Endothelial cell of umbilical vein (primary cell): ENCODE data around the gene CRYBB2. TPM values are rescaled to one million over a fixed set of nuclear protein-coding genes. Genes with fewer than 3 reads are reported as not detected.

ENCODE experiments used
- BruUV-seq: library from RNA; stranded (reverse); fragments of 400-500 nt; replicated peaks from 2 replicates; lab custom pipeline; 2021; lab: Mats Ljungman, UMichigan
- CTCF ChIA-PET: fragments of 300-600, 350-600 bp; sonication (Branson Sonifier 250); formaldehyde crosslinking; loops from one replicate; lab custom pipeline; 2021; ENCODE audit warnings: antibody characterized with exemption, inconsistent platforms; lab: Charles Lee
- POLR2A ChIA-PET: fragments of 300-600, 350-600 bp; sonication (Branson Sonifier 250); formaldehyde crosslinking; loops from one replicate; lab custom pipeline; 2021; ENCODE audit warnings: antibody characterized with exemption, inconsistent platforms; lab: Charles Lee
- DNase-seq: peaks from one replicate; pipeline ENCODE4 v3.0.0-alpha.2; 2011; ENCODE audit warnings: low read depth, low spot score
- FAIRE-seq: peaks from 2 replicates; lab custom pipeline; 2011; peaks lifted over from hg19 to GRCh38; lab: Jason Lieb, UNC
- H2AFZ ChIP-seq: 2 replicates; pipeline ENCODE4 v1.6.0; 2012; ENCODE audit warnings: low read depth, low read length, control low read depth, inconsistent platforms
- H3K27ac ChIP-seq: 2 replicates; pipeline ENCODE4 v1.5.1; 2011; ENCODE audit warnings: low read depth, mild to moderate bottlenecking, control low read depth, low read length, moderate library complexity; ENCODE audit not compliant: insufficient read depth
- H3K27me3 ChIP-seq, 2 experiments: 2 replicates each; pipeline versions ENCODE4 v1.6.0 to v1.6.1; 2011; ENCODE audit warnings: low read length in 2 of 2, mixed read lengths in 1 of 2; ENCODE audit not compliant: control insufficient read depth in 2 of 2, insufficient read depth in 2 of 2
- H3K36me3 ChIP-seq, 2 experiments: 2 replicates in 1 of 2; 3 replicates in 1 of 2; pipeline ENCODE4 v1.5.1; 2011; ENCODE audit warnings: low read length in 2 of 2, mild to moderate bottlenecking in 1 of 2, moderate library complexity in 1 of 2; ENCODE audit not compliant: control insufficient read depth in 2 of 2, insufficient read depth in 2 of 2; ENCODE audit errors: extremely low read depth in 1 of 2
- H3K4me1 ChIP-seq: 3 replicates; pipeline ENCODE4 v1.5.1; 2011; ENCODE audit warnings: mild to moderate bottlenecking, low read length; ENCODE audit not compliant: control insufficient read depth, insufficient read depth; ENCODE audit errors: extremely low read depth
- H3K4me2 ChIP-seq: 2 replicates; pipeline ENCODE4 v1.6.1; 2011; ENCODE audit warnings: low read length, control low read depth, mixed read lengths; ENCODE audit not compliant: insufficient read depth
- H3K4me3 ChIP-seq, 3 experiments: fragments of 200-600 bp in 1 of 3; sonication (generic), shearing (Covaris generic) in 1 of 3; replicated peaks in 1 of 3; 2 replicates each; pipeline ENCODE4 v1.5.1; 2011 to 2016; ENCODE audit warnings: control low read depth in 3 of 3, low read length in 3 of 3, mild to moderate bottlenecking in 2 of 3, inconsistent platforms in 1 of 3, low read depth in 1 of 3, moderate library complexity in 1 of 3; ENCODE audit not compliant: insufficient read depth in 1 of 3
- H3K79me2 ChIP-seq: 2 replicates; pipeline ENCODE4 v1.6.0; 2012; ENCODE audit warnings: low read length, inconsistent platforms; ENCODE audit not compliant: control insufficient read depth, insufficient read depth
- H3K9ac ChIP-seq: replicated peaks from 2 replicates; pipeline ENCODE3; 2011; ENCODE audit warnings: low read length, control low read depth; ENCODE audit not compliant: insufficient read depth; ENCODE audit errors: extremely low read depth
- H3K9me1 ChIP-seq: replicated peaks from 3 replicates; pipeline ENCODE4 v1.6.0; 2011; ENCODE audit warnings: mild to moderate bottlenecking, low read length; ENCODE audit not compliant: control insufficient read depth, insufficient read depth; ENCODE audit errors: extremely low read depth
- H3K9me3 ChIP-seq: replicated peaks from 2 replicates; pipeline ENCODE4 v1.5.1; 2012; ENCODE audit warnings: low read length, inconsistent platforms; ENCODE audit not compliant: control insufficient read depth, insufficient read depth
- H4K20me1 ChIP-seq: replicated peaks from 2 replicates; pipeline ENCODE3; 2011; ENCODE audit warnings: mild to moderate bottlenecking, low read length; ENCODE audit not compliant: control insufficient read depth, insufficient read depth; ENCODE audit errors: extremely low read depth
- EZH2 ChIP-seq: IDR thresholded peaks from 2 replicates; pipeline ENCODE4 v1.6.1; 2012; ENCODE audit warnings: borderline replicate concordance, low read depth, mild to moderate bottlenecking, moderate library complexity, low read length, inconsistent platforms; ENCODE audit not compliant: severe bottlenecking
- GATA2 ChIP-seq: IDR thresholded peaks from 2 replicates; pipeline ENCODE4 v1.7.0; 2011; ENCODE audit warnings: low read depth, mild to moderate bottlenecking, moderate library complexity, mixed read lengths, low read length; ENCODE audit not compliant: insufficient read length, insufficient read depth
- JUN ChIP-seq: IDR thresholded peaks from 2 replicates; pipeline ENCODE4 v1.6.1; 2011; ENCODE audit warnings: borderline replicate concordance, low read depth; ENCODE audit not compliant: insufficient read length, insufficient read depth
- MAX ChIP-seq: IDR thresholded peaks from 2 replicates; pipeline ENCODE4 v1.6.1; 2011; ENCODE audit not compliant: insufficient read depth, insufficient read length
- MYC ChIP-seq: IDR thresholded peaks from one replicate; pipeline ENCODE4 v1.6.1; 2011; ENCODE audit warnings: mild to moderate bottlenecking, low read depth, low read length
- POLR2A ChIP-seq: IDR thresholded peaks from 2 replicates; pipeline ENCODE4 v1.6.1; 2012; ENCODE audit warnings: low read depth, mild to moderate bottlenecking, control low read depth, low read length
- POLR2AphosphoS5 ChIP-seq: IDR thresholded peaks from 2 replicates; pipeline ENCODE4 v1.6.1; 2012; ENCODE audit warnings: low read depth, mild to moderate bottlenecking, control low read depth, low read length, moderate library complexity; ENCODE audit not compliant: insufficient read depth
- dilution Hi-C: fragments of 300-500 bp; cut with MboI; formaldehyde crosslinking; loops from one replicate; pipeline ENCODE4 v1.15.0; 2019; ENCODE audit warnings: low sequenced_read_pairs; ENCODE audit not compliant: extremely low pct_ligation_motif_present
- intact Hi-C: fragments of 100-400 bp; cut with micrococcal nuclease; formaldehyde crosslinking; loops from one replicate; pipeline ENCODE4 v1.10.0; 2022
- polyA plus RNA-seq, 4 experiments: library from polyadenylated mRNA; depleted of rRNA in 3 of 4; stranded (reverse) in 3 of 4; unstranded in 1 of 4; fragments of >200 nt; gene quantifications; 2 replicates each; pipeline versions ENCODE4 v1.2.1 to v1.2.3, GENCODE V29; 2011 to 2012; ENCODE audit warnings: missing spikeins in 1 of 4
- total RNA-seq: library from RNA; stranded (reverse); gene quantifications from 2 replicates; pipeline ENCODE4 v1.2.3, GENCODE V29; 2021
- TF ChIP-seq, protein P1 (sequence below), 2 donors: IDR thresholded peaks; 1 replicate in 1 of 2; 2 replicates in 1 of 2; pipeline ENCODE4 v1.5.1; 2011; ENCODE audit warnings: low read length in 2 of 2, mild to moderate bottlenecking in 2 of 2, moderate library complexity in 2 of 2, control low read depth in 1 of 2, inconsistent platforms in 1 of 2, low read depth in 1 of 2; ENCODE audit not compliant: insufficient read depth in 1 of 2; ENCODE audit errors: extremely low read depth in 1 of 2

The CRYBB2 gene
- total and polyA plus RNA-seq, 2 donors (not counting 3 experiments of a cell fraction or from before 2014, with no cell fraction given), result 0.36 to 1.4 TPM

DNA sequence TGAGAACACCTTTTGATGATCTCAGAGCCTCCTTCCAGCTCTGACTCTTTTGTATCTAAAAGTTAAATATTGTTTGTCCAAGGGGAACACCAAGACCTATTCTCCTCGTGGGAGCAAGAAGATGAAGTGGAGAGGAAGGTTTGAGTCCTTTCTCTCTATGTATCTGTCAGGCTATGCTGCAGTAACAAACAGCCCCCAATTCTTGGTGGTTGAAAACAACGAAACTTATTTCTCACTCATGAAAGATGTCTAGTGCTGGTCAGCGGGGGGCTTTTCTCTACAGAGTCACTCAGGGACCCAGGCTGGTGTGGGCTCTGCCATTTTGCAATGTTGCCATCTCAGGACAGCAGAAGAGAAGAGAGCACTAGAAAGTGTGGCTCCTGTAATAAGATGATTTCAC, 6.2 kb upstream of the CRYBB2 start:
- Histone ChIP-seq H3K9ac (no peak overlapping the region), H4K20me1 (no peaks in the 10 kb centered on the region), H3K9me1 (no peaks in the 10 kb centered on the region), H3K27me3 (peaks cover 0 to 3% of the 10 kb centered on the region in 2 experiments), H3K4me3 (no peak overlapping the region), H3K4me2 (no peak overlapping the region), H2AFZ (no peak overlapping the region), H3K9me3 (no peaks in the 10 kb centered on the region), H3K79me2 (no peaks in the 10 kb centered on the region), H3K36me3 (no peaks in the 10 kb centered on the region), H3K4me1 (no peaks in the 10 kb centered on the region), H3K27ac (no peak overlapping the region)
- ChIA-PET POLR2A (no interaction called here), CTCF (interaction anchor here (1.2 to 3.6 kb wide), 3 partner anchors 10 to 103 kb away, joined by 3 to 20 read pairs (median 4); no protein-coding TSS in a partner anchor)
- no TSS peak for BruUV-seq
- dilution Hi-C loops (no loop called here), intact Hi-C loops (no loop called here)
- TF ChIP-seq EZH2, result no peak
- no peak for TF ChIP-seq JUN
- TF ChIP-seq, protein P1, sequence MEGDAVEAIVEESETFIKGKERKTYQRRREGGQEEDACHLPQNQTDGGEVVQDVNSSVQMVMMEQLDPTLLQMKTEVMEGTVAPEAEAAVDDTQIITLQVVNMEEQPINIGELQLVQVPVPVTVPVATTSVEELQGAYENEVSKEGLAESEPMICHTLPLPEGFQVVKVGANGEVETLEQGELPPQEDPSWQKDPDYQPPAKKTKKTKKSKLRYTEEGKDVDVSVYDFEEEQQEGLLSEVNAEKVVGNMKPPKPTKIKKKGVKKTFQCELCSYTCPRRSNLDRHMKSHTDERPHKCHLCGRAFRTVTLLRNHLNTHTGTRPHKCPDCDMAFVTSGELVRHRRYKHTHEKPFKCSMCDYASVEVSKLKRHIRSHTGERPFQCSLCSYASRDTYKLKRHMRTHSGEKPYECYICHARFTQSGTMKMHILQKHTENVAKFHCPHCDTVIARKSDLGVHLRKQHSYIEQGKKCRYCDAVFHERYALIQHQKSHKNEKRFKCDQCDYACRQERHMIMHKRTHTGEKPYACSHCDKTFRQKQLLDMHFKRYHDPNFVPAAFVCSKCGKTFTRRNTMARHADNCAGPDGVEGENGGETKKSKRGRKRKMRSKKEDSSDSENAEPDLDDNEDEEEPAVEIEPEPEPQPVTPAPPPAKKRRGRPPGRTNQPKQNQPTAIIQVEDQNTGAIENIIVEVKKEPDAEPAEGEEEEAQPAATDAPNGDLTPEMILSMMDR (IDR thresholded peaks at IDR 0.05; ENCODE audit: extremely low read depth in 1 of 2, insufficient read depth in 1 of 2, low read depth in 1 of 2, low read length in 2 of 2), result no peak
- no peak for TF ChIP-seq MYC
- TF ChIP-seq MAX, result no peak
- TF ChIP-seq POLR2AphosphoS5, result no peak
- no peak for TF ChIP-seq POLR2A
- no peak for TF ChIP-seq GATA2
- DNase-seq (no peak), FAIRE-seq (no peak)
